HCT116 (cell line): ENCODE data around the gene PLCB1.

Experiments used
- CTCF ChIP-seq, 3 experiments: fragments of 200-600 bp in 1 of 3; sonication (generic) in 1 of 3; IDR thresholded peaks in 2 of 3; conservative IDR thresholded peaks in 1 of 3; 2 replicates each; pipeline ENCODE4 v1.5.1; 2012 to 2017; ENCODE audit warnings: low read depth in 2 of 3, low read length in 2 of 3, antibody characterized with exemption in 1 of 3, borderline replicate concordance in 1 of 3, control low read depth in 1 of 3, mild to moderate bottlenecking in 1 of 3, mixed read lengths in 1 of 3, mixed run types in 1 of 3, moderate library complexity in 1 of 3; ENCODE audit not compliant: insufficient read depth in 1 of 3
- MAX ChIP-seq: IDR thresholded peaks from 2 replicates; pipeline ENCODE4 v1.6.1; 2012
- POLR2A ChIP-seq: IDR thresholded peaks from 2 replicates; pipeline ENCODE4 v1.7.0; 2011; ENCODE audit warnings: borderline replicate concordance; ENCODE audit not compliant: insufficient read depth, insufficient read length; ENCODE audit errors: extremely low read depth
- POLR2AphosphoS5 ChIP-seq: IDR thresholded peaks from 2 replicates; pipeline ENCODE4 v1.6.1; 2011; ENCODE audit warnings: mild to moderate bottlenecking, low read depth, low read length, moderate library complexity
- ZBTB33 ChIP-seq: IDR thresholded peaks from 2 replicates; pipeline ENCODE4 v1.6.1; 2011; ENCODE audit warnings: mild to moderate bottlenecking, low read length, moderate library complexity; ENCODE audit not compliant: insufficient replicate concordance; ENCODE audit errors: extremely low read depth

GRCh38 chr20:8545212-8545611, 413.1 kb downstream of the PLCB1 start:
- TF ChIP-seq MAX (no peak), CTCF (IDR thresholded peaks at IDR 0.05 in 2 of 3, conservative IDR thresholded peaks at IDR 0.05 in 1 of 3; ENCODE audit: borderline replicate concordance in 1 of 3, insufficient read depth in 1 of 3, low read depth in 2 of 3, low read length in 2 of 3) (no peak), POLR2A (no peak), POLR2AphosphoS5 (no peak), ZBTB33 (no peak)
